Skeletal muscle tissue (tissue), 4 donors: ENCODE data around the gene EXTL1. TPM values are rescaled to one million over a fixed set of nuclear protein-coding genes. Genes with fewer than 3 reads are reported as not detected.

Source experiments
- H3K27ac ChIP-seq: one replicate; pipeline ENCODE4 v1.7.0; 2013; ENCODE audit warnings: mild to moderate bottlenecking, low read depth, low read length, inconsistent platforms
- H3K27me3 ChIP-seq, 3 donors: one replicate each; pipeline ENCODE4 v1.7.0; 2013; ENCODE audit warnings: low read length in 3 of 3; ENCODE audit not compliant: control insufficient read depth in 3 of 3, insufficient read depth in 3 of 3
- H3K36me3 ChIP-seq, 3 donors: one replicate each; pipeline ENCODE4 v1.7.0; 2013; ENCODE audit warnings: low read length in 3 of 3; ENCODE audit not compliant: control insufficient read depth in 3 of 3, insufficient read depth in 3 of 3
- H3K4me1 ChIP-seq, 3 donors: one replicate each; pipeline ENCODE4 v1.7.0; 2013; ENCODE audit warnings: low read length in 3 of 3, mild to moderate bottlenecking in 3 of 3; ENCODE audit not compliant: control insufficient read depth in 3 of 3, insufficient read depth in 3 of 3
- H3K4me3 ChIP-seq, 3 donors: one replicate each; pipeline ENCODE4 v1.7.0; 2013; ENCODE audit warnings: low read length in 3 of 3
- H3K9ac ChIP-seq, 3 donors: one replicate each; pipeline ENCODE4 v1.7.0; 2013; ENCODE audit warnings: low read length in 3 of 3, mild to moderate bottlenecking in 3 of 3, moderate library complexity in 2 of 3, low read depth in 1 of 3
- H3K9me3 ChIP-seq, 3 donors: one replicate each; pipeline ENCODE4 v1.7.0; 2013; ENCODE audit warnings: low read length in 3 of 3; ENCODE audit not compliant: control insufficient read depth in 3 of 3
- total RNA-seq: library from RNA; depleted of rRNA; stranded (reverse); fragments of >200 nt; gene quantifications from one replicate; pipeline ENCODE4 v1.2.3, GENCODE V29; 2014
- donor health status: Osteomylitis.

The EXTL1 gene
- total RNA-seq, 1 donor from 2014 or later, result 0.52 TPM

- Histone ChIP-seq H3K36me3 (no peaks in the 10 kb centered on the region), H3K4me3 (no peak overlapping the region), H3K27ac (no peak overlapping the region), H3K9me3 (no peaks in the 10 kb centered on the region), H3K9ac (no peak overlapping the region), H3K4me1 (peaks cover 0 to under 1% (median 0%) of the 10 kb centered on the region in 3 donors), H3K27me3 (no peaks in the 10 kb centered on the region)
Observed at GRCh38 chr1:26010825-26011224, 10.8 kb upstream of the EXTL1 start.

- Histone ChIP-seq H3K27ac (no peak overlapping the region), H3K4me3 (no peak overlapping the region), H3K9ac (no peak overlapping the region), H3K36me3 (no peaks in the 10 kb centered on the region), H3K4me1 (peaks cover 14 to 17% (median 15%) of the 10 kb centered on the region in 3 donors), H3K9me3 (no peaks in the 10 kb centered on the region), H3K27me3 (no peaks in the 10 kb centered on the region)
Observed at GRCh38 chr1:26012864-26013263, 8.7 kb upstream of the EXTL1 start.

DNA sequence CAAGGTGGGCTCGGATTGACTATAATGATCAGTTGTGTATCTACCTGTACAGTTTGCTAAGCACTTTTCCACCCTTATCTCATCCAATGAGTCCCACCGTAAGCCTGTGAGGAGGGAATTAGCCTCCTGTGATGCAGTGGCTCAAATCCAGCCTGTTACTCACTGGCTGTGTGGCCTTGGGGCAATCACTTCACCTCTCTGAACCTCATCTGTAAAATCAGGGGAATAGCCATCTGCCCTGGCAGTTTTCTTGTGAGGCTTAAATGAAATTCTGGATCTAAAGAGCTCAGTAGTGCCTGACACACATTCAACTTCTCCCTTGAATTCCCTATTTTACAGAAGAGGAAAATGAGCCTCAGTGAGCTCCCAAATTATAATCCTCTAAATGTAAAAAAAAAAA is 7.4 kb upstream of the EXTL1 start:
- Histone ChIP-seq H3K27me3 (no peaks in the 10 kb centered on the region), H3K36me3 (no peaks in the 10 kb centered on the region), H3K4me1 (peaks cover 14 to 27% (median 22%) of the 10 kb centered on the region in 3 donors)

GRCh38 chr1:26015358-26015757 is 6.2 kb upstream of the EXTL1 start:
- peaks cover 22 to 37% (median 29%) of the 10 kb centered on the region in 3 donors for H3K4me1 ChIP-seq
- peak overlapping the region in 1 of 3 donors; percentile 43 for H3K9ac ChIP-seq
- H3K36me3 ChIP-seq, result no peaks in the 10 kb centered on the region
- no peaks in the 10 kb centered on the region for H3K9me3 ChIP-seq
- no peak overlapping the region for H3K4me3 ChIP-seq
- H3K27me3 ChIP-seq, result no peaks in the 10 kb centered on the region
- H3K27ac ChIP-seq, result no peak overlapping the region

More for the DNA sequence above, 7.4 kb upstream of the EXTL1 start:
- Histone ChIP-seq H3K9me3 (no peaks in the 10 kb centered on the region), H3K4me3 (no peak overlapping the region), H3K27ac (no peak overlapping the region), H3K9ac (no peak overlapping the region)

DNA sequence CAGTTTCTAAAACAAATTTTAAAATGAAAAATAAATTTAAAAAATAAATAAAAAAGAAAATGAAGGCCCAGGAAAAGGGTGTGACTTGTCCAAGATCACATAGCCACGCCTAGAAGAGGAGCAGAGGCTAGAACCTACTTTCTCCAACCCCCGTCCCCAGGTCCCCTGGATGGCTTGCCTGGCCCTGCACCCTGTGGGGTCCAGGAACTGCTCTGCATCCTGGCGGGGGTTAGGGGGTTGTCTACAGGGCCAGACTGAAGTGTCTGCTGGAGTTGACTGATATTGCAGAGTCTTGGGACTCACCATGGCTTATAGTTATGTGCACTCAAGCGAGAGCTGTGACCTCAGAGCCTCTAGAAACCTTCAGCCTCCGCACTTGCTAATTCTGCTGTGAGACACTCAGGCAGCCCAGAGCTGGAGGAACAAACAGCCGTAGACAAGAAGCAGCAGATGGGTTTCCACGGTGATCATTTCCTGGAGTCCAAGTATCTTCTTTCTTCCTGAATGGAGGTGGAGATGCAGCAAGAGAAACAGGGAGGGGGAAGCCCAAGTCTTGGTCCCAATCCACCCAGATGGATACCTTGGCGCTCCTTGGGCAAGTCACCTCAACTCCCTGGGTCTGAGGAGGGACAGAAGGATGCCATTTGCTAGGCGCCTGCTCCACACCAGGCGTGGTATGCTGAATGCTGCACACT is 5.2 kb upstream of the EXTL1 start:
- H3K9ac ChIP-seq, result peak overlapping the region in 1 of 3 donors; percentile 60
- no peak overlapping the region for H3K4me3 ChIP-seq
- H3K27ac ChIP-seq, result no peak overlapping the region
- no peaks in the 10 kb centered on the region for H3K9me3 ChIP-seq
- H3K36me3 ChIP-seq, result no peaks in the 10 kb centered on the region
- H3K27me3 ChIP-seq, result no peaks in the 10 kb centered on the region
- peaks cover 32 to 48% (median 40%) of the 10 kb centered on the region in 3 donors for H3K4me1 ChIP-seq

DNA sequence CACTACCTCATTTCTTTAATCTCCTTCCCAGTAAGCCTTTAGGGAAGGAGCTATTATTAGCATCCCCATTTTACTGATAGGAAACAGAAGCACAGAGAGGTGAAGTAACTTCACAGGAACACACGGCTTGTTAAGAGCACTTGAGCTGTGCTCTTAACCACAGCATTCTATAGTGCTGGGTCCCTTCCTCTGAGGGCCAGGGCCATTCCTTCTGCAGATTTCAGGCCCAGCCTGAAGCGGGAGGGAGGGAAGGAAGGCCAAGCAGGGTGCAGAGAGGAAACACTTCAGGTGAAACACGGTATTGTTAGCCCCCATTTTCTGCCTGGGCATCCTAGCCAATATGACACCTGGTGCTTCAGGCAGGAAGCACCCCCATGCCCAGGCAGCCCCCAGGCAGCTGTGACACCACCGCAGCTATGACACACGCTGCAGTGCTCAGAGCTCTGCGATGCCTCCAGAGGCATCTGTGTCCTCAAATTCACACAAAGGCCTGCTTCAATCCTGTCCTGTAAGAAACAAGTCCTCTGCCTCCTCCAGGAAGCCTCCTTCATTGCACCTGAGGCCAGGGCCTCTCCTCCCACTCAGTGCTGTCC is 4.5 kb upstream of the EXTL1 start:
- Histone ChIP-seq H3K9ac (peak overlapping the region in 2 of 3 donors; percentile 20 to 60), H3K9me3 (no peaks in the 10 kb centered on the region), H3K36me3 (no peaks in the 10 kb centered on the region), H3K27me3 (no peaks in the 10 kb centered on the region), H3K4me1 (peaks cover 37 to 54% (median 46%) of the 10 kb centered on the region in 3 donors), H3K27ac (peak overlapping the region; percentile 29), H3K4me3 (peak overlapping the region in 2 of 3 donors; percentile 27 to 29)

DNA sequence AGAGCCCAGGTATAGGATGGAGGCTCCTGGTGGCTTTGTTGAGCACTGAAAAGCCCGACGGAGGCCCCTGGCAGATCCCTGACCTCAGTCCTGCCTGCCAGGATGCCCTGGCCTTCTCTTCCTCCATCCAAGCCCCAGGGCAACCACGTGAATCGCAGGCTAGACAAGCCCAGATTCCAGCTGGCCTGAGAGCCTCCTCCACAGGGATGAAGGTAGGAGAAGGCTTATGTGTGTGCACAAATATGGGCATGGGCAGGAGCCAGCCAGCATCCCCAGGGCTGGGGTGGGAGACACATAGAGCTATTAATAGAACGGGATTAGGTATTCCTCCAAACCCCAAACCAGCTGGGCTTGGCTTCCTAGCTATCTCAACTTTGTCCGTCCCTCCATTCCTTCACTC is 4.0 kb upstream of the EXTL1 start:
- Histone ChIP-seq H3K4me1 (peaks cover 43 to 59% (median 52%) of the 10 kb centered on the region in 3 donors), H3K9ac (peak overlapping the region in 1 of 3 donors; percentile 60), H3K27ac (peak overlapping the region; percentile 29), H3K9me3 (no peaks in the 10 kb centered on the region), H3K27me3 (no peaks in the 10 kb centered on the region), H3K36me3 (no peaks in the 10 kb centered on the region), H3K4me3 (peak overlapping the region in 1 of 3 donors; percentile 27)

GRCh38 chr1:26019641-26020315 is 1.8 kb upstream of the EXTL1 start:
- Histone ChIP-seq H3K27me3 (no peaks in the 10 kb centered on the region), H3K9me3 (no peaks in the 10 kb centered on the region), H3K36me3 (no peaks in the 10 kb centered on the region), H3K9ac (peak overlapping the region; percentile 57 to 81 (median 66)), H3K4me3 (peak overlapping the region in 2 of 3 donors; percentile 3 to 85), H3K4me1 (peaks cover 50 to 69% (median 69%) of the 10 kb centered on the region in 3 donors), H3K27ac (peak overlapping the region; percentile 83)

DNA sequence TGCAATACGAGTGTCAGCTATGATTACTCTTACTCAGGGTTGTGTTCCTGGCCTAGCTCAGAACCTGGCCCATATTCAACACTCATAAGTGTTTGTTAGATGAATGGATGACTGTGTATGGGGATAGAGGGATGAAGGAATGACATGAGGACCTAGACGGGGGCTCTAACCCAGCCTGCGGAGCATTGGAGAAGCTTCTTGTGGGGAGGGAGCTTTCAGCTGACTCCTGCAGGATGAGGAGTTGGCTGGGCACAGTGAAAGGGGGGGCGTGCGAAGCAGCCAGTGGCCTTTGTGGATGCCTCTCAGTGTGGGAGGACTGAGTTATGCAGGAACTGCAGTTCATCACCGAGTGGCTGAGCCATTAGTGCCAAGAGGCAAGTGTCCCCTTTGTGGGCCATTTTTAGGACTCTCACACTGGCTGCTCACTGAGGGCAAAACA is 1.2 kb upstream of the EXTL1 start:
- H3K9ac ChIP-seq, result peak overlapping the region; percentile 66 to 86 (median 81)

More for the DNA sequence above, 1.2 kb upstream of the EXTL1 start:
- Histone ChIP-seq H3K9me3 (no peaks in the 10 kb centered on the region), H3K4me3 (peak overlapping the region; percentile 33 to 85 (median 68)), H3K27ac (peak overlapping the region; percentile 83), H3K27me3 (no peaks in the 10 kb centered on the region), H3K4me1 (peaks cover 50 to 73% (median 69%) of the 10 kb centered on the region in 3 donors), H3K36me3 (no peaks in the 10 kb centered on the region)
